ENCODE measurements around the gene HS6ST2.

Gene HS6ST2

GRCh38 chrX:132673331-132673730 lies 285.1 kb downstream of the HS6ST2 start:
- no peak for DNase-seq (ENCODE audit: low read depth)

GRCh38 chrX:132671229-132671641 lies 287.2 kb downstream of the HS6ST2 start:
- DNase-seq (ENCODE audit: low read depth) = no peak

GRCh38 chrX:132669142-132669541 lies 289.3 kb downstream of the HS6ST2 start:
- DNase-seq (ENCODE audit: low read depth) = no peak

- DNase-seq (ENCODE audit: low read depth) = no peak
Measured at GRCh38 chrX:132668178-132668577, 290.3 kb downstream of the HS6ST2 start.

- DNase-seq (ENCODE audit: low read depth) = no peak
Measured at GRCh38 chrX:132665676-132666075, 292.8 kb downstream of the HS6ST2 start.

GRCh38 chrX:132664273-132664672 lies 294.2 kb downstream of the HS6ST2 start:
- DNase-seq (ENCODE audit: low read depth) = no peak

- no peak for DNase-seq (ENCODE audit: low read depth)
Measured at GRCh38 chrX:132662844-132663243, 295.6 kb downstream of the HS6ST2 start.

- DNase-seq (ENCODE audit: low read depth) = no peak
Measured at GRCh38 chrX:132657876-132658275, 300.6 kb downstream of the HS6ST2 start.

GRCh38 chrX:132652871-132653270 lies 305.6 kb downstream of the HS6ST2 start:
- no peak for DNase-seq (ENCODE audit: low read depth)

- no peak for DNase-seq (ENCODE audit: low read depth)
Measured at GRCh38 chrX:132651421-132652086, 306.9 kb downstream of the HS6ST2 start.

GRCh38 chrX:132648895-132649294 lies 309.5 kb downstream of the HS6ST2 start:
- no peak for DNase-seq (ENCODE audit: low read depth)

GRCh38 chrX:132639446-132639845 lies 319.0 kb downstream of the HS6ST2 start:
- no peak for DNase-seq (ENCODE audit: low read depth)

- no peak for DNase-seq (ENCODE audit: low read depth)
Measured at GRCh38 chrX:132638313-132638712, 320.1 kb downstream of the HS6ST2 start.

GRCh38 chrX:132636080-132636479 lies 322.3 kb downstream of the HS6ST2 start:
- no peak for DNase-seq (ENCODE audit: low read depth)

- no peak for DNase-seq (ENCODE audit: low read depth)
Measured at GRCh38 chrX:132634521-132634920, 323.9 kb downstream of the HS6ST2 start.

GRCh38 chrX:132631579-132632232 lies 326.7 kb downstream of the HS6ST2 start:
- DNase-seq (ENCODE audit: low read depth) = no peak

- DNase-seq (ENCODE audit: low read depth) = no peak
Measured at GRCh38 chrX:132624466-132624865, 334.0 kb downstream of the HS6ST2 start.

GRCh38 chrX:132623942-132624341 lies 334.5 kb downstream of the HS6ST2 start:
- DNase-seq (ENCODE audit: low read depth) = no peak

- no peak for DNase-seq (ENCODE audit: low read depth)
Measured at GRCh38 chrX:132623300-132623699, 335.1 kb downstream of the HS6ST2 start.

- DNase-seq (ENCODE audit: low read depth) = peak; percentile 1
Measured at GRCh38 chrX:132622130-132622529, 336.3 kb downstream of the HS6ST2 start.

GRCh38 chrX:132618810-132619209 lies 339.6 kb downstream of the HS6ST2 start:
- no peak for DNase-seq (ENCODE audit: low read depth)

- DNase-seq (ENCODE audit: low read depth) = no peak
Measured at GRCh38 chrX:132615391-132616131, 342.9 kb downstream of the HS6ST2 start.

GRCh38 chrX:132614297-132614696 lies 344.1 kb downstream of the HS6ST2 start:
- no peak for DNase-seq (ENCODE audit: low read depth)
